ENCODE data around the gene ZNF367. TPM values are rescaled to one million over a fixed set of nuclear protein-coding genes. Genes with fewer than 3 reads are reported as not detected.

Gene ZNF367
- total and polyA plus RNA-seq, 9 of the 15 experiments (the other 6 are each of a cell fraction or from before 2014, with no cell fraction given), result 2.7 to 14.4 (median 10.0) TPM

GRCh38 chr9:96363175-96363967 lies 54.8 kb downstream of the ZNF367 start:
- ChIA-PET POLR2A (no interaction called here), CTCF (ENCODE audit: low intra/inter-chr PET ratio) (no interaction called here)
- in situ Hi-C loops (cut with MboI), result no loop called here
- Histone ChIP-seq H3K4me2 (ENCODE audit: insufficient read depth, low read length) (no peak overlapping the region), H4K20me1 (replicated peaks; ENCODE audit: control insufficient read depth, insufficient read depth, low read length) (no peaks in the 10 kb centered on the region), H3K9me3 (replicated peaks; ENCODE audit: control insufficient read depth, insufficient read depth, low read depth, low read length) (no peaks in the 10 kb centered on the region), H3K27ac (ENCODE audit: extremely low read depth, low read depth, low read length) (no peak overlapping the region), H3K9ac (ENCODE audit: insufficient read depth in 1 of 2, low read depth in 2 of 2, low read length in 2 of 2) (no peak overlapping the region; a peak in 1 of 4 replicates), H3K27me3 (ENCODE audit: control insufficient read depth in 2 of 2, insufficient read depth in 2 of 2, low read length in 2 of 2) (no peaks in the 10 kb centered on the region), H3K36me3 (ENCODE audit: control insufficient read depth, insufficient read depth, low read length) (no peaks in the 10 kb centered on the region), H3K4me1 (replicated peaks in 1 of 2; ENCODE audit: control insufficient read depth in 2 of 2, insufficient read depth in 2 of 2, low read length in 2 of 2) (no peaks in the 10 kb centered on the region; a peak in 1 of 5 replicates), H2AFZ (ENCODE audit: low read depth, low read length) (no peak overlapping the region), H3K4me3 (no peak overlapping the region), H3K9me1 (ENCODE audit: control insufficient read depth, insufficient read depth, low read length) (no peaks in the 10 kb centered on the region), H3K79me2 (ENCODE audit: control insufficient read depth, insufficient read depth, low read length) (no peaks in the 10 kb centered on the region)
- ATAC-seq (no peak), FAIRE-seq (no peak), DNase-seq (ENCODE audit: extremely low read depth in 1 of 4, low spot score in 3 of 4) (peak in 1 of 4 experiments; percentile 34)
- BruUV-seq (replicated peaks), result TSS peak; percentile 45
- 62% methylated on average over 7 of the region's 9 CpGs for WGBS (ENCODE audit: insufficient coverage, low coverage, missing lambda C conversion rate)
- intact Hi-C loops (cut with micrococcal nuclease), result no loop called here
- TF ChIP-seq NFRKB (IDR thresholded peaks at IDR 0.05; ENCODE audit: low read depth), result no peak
- TF ChIP-seq NFIC (IDR thresholded peaks at IDR 0.05), result peak; percentile 67
- TF ChIP-seq POU5F1 (IDR thresholded peaks at IDR 0.05; ENCODE audit: borderline replicate concordance, low read depth, low read length, partially characterized antibody), result no peak
- no peak for TF ChIP-seq CSDE1 (IDR thresholded peaks at IDR 0.05)
- no peak for TF ChIP-seq THRB (CRISPR knock-in tag; conservative IDR thresholded peaks at IDR 0.05)
- TF ChIP-seq ZBTB34 (CRISPR knock-in tag; IDR thresholded peaks at IDR 0.05), result no peak
- TF ChIP-seq CGGBP1 (CRISPR knock-in tag; IDR thresholded peaks at IDR 0.05), result no peak
- peak; percentile 54 for TF ChIP-seq CBFA2T3 (IDR thresholded peaks at IDR 0.05)
- no peak for TF ChIP-seq RNF219 (CRISPR knock-in tag; IDR thresholded peaks at IDR 0.05)
- TF ChIP-seq ARID1B (IDR thresholded peaks at IDR 0.05), result 0 out of 2 replicates have a peak, but pooled peaks have one; percentile 13
- TF ChIP-seq ZNF146 (CRISPR knock-in tag; IDR thresholded peaks at IDR 0.05; ENCODE audit: unreplicated experiment), result no peak
- TF ChIP-seq TAL1 (IDR thresholded peaks at IDR 0.05), result peak; percentile 5; the same call in 1 of the 2 replicates
- no peak for TF ChIP-seq KLF1 (tag; IDR thresholded peaks at IDR 0.05)

All from K562 (cell line).